Choroid plexus epithelial cell (primary cell): ENCODE data around the gene PKP4.

Experiments used
- DNase-seq: peaks from one replicate; pipeline ENCODE4 v3.0.0-alpha.2; 2010; ENCODE audit warnings: low read depth
- H3K4me3 ChIP-seq: 2 replicates; pipeline ENCODE4 v1.5.1; 2011; ENCODE audit warnings: low read depth, mild to moderate bottlenecking, control low read depth, low read length, moderate library complexity
- CTCF ChIP-seq: conservative IDR thresholded peaks from 2 replicates; pipeline ENCODE4 v1.5.1; 2011; ENCODE audit warnings: low read depth, mild to moderate bottlenecking, control low read depth, inconsistent platforms, low read length, moderate library complexity

PKP4 gene

GRCh38 chr2:158726911-158727592 lies 270.3 kb downstream of the PKP4 start:
- no peak overlapping the region for H3K4me3 ChIP-seq
- no peak for TF ChIP-seq CTCF
- DNase-seq, result no peak

GRCh38 chr2:158728422-158728821 lies 271.7 kb downstream of the PKP4 start:
- no peak for DNase-seq
- TF ChIP-seq CTCF, result no peak
- no peak overlapping the region for H3K4me3 ChIP-seq

- H3K4me3 ChIP-seq, result no peak overlapping the region
- no peak for DNase-seq
- TF ChIP-seq CTCF, result no peak
Observed at GRCh38 chr2:158729451-158729850, 272.7 kb downstream of the PKP4 start.

GRCh38 chr2:158729873-158730620 lies 273.3 kb downstream of the PKP4 start:
- DNase-seq, result no peak
- no peak overlapping the region for H3K4me3 ChIP-seq

GRCh38 chr2:158730621-158731140 lies 273.9 kb downstream of the PKP4 start:
- no peak for TF ChIP-seq CTCF
- no peak overlapping the region for H3K4me3 ChIP-seq
- no peak for DNase-seq

More at GRCh38 chr2:158729873-158730620, 273.3 kb downstream of the PKP4 start:
- no peak for TF ChIP-seq CTCF

- TF ChIP-seq CTCF, result no peak
- no peak overlapping the region for H3K4me3 ChIP-seq
- no peak for DNase-seq
Observed at GRCh38 chr2:158731386-158731785, 274.6 kb downstream of the PKP4 start.
